Cardiac muscle cell (in vitro differentiated cells and primary cell): Measurements from ENCODE around the gene CCL5. TPM values are rescaled to one million over a fixed set of nuclear protein-coding genes. Genes with fewer than 3 reads are reported as not detected.

Source experiments
- DNase-seq, 2 donors: peaks; one replicate each; pipeline versions ENCODE4 v3.0.0 to v3.0.0-alpha.2; 2010 to 2017; ENCODE audit warnings: low read depth in 1 of 2, low spot score in 1 of 2
- H3K27ac ChIP-seq: fragments of 200-600 bp; sonication (generic); 2 replicates; pipeline ENCODE4 v1.5.1; 2016
- H3K27me3 ChIP-seq: fragments of 200-600 bp; sonication (generic); 2 replicates; pipeline ENCODE4 v1.6.0; 2016; ENCODE audit warnings: control low read depth
- H3K36me3 ChIP-seq: fragments of 200-600 bp; sonication (generic); 2 replicates; pipeline ENCODE4 v1.5.1; 2016; ENCODE audit warnings: control low read depth
- H3K4me1 ChIP-seq: fragments of 200-600 bp; sonication (generic); 2 replicates; pipeline ENCODE4 v1.8.1; 2017; ENCODE audit warnings: low read depth, mild to moderate bottlenecking, mixed run types
- H3K4me3 ChIP-seq: fragments of 200-600 bp; sonication (generic); 2 replicates; pipeline ENCODE4 v1.5.1; 2016; ENCODE audit warnings: mild to moderate bottlenecking
- H3K9me3 ChIP-seq: fragments of 200-600 bp; sonication (generic); 2 replicates; pipeline ENCODE4 v1.5.1; 2017; ENCODE audit warnings: low read depth, mild to moderate bottlenecking, control low read depth
- polyA plus RNA-seq: library from polyadenylated mRNA; unstranded; fragments of >200 nt; fragmentation: Nextera tagmentation; extraction: Ambion mirVana; gene quantifications from 2 replicates; pipeline ENCODE4 v1.2.1, GENCODE V29; 2016
- total RNA-seq: library from RNA; depleted of rRNA; stranded (reverse); fragments of >200 nt; gene quantifications from 2 replicates; pipeline ENCODE4 v1.2.3, GENCODE V29; 2016
- TF ChIP-seq, protein P1 (sequence below): IDR thresholded peaks from 2 replicates; pipeline ENCODE4 v1.5.1; 2012; ENCODE audit warnings: low read depth, mild to moderate bottlenecking, low read length

CCL5 gene
- total and polyA plus RNA-seq, 2 experiments from 2014 or later, result 0.10 TPM; not detected in 1

GRCh38 chr17:35868737-35869136 lies 11.4 kb downstream of the CCL5 start, which contains the start of gene HEATR9:
Gene HEATR9 (minus strand): TSS chr17:35868891. CDS start chr17:35868742, 149 bp downstream.
- Histone ChIP-seq H3K4me1 (peaks cover 6% of the 10 kb centered on the region), H3K9me3 (no peaks in the 10 kb centered on the region), H3K36me3 (no peaks in the 10 kb centered on the region), H3K27ac (no peak within 1 kb of the TSS), H3K4me3 (no peak within 1 kb of the TSS), H3K27me3 (no peaks in the 10 kb centered on the region)
- TF ChIP-seq, protein P1, sequence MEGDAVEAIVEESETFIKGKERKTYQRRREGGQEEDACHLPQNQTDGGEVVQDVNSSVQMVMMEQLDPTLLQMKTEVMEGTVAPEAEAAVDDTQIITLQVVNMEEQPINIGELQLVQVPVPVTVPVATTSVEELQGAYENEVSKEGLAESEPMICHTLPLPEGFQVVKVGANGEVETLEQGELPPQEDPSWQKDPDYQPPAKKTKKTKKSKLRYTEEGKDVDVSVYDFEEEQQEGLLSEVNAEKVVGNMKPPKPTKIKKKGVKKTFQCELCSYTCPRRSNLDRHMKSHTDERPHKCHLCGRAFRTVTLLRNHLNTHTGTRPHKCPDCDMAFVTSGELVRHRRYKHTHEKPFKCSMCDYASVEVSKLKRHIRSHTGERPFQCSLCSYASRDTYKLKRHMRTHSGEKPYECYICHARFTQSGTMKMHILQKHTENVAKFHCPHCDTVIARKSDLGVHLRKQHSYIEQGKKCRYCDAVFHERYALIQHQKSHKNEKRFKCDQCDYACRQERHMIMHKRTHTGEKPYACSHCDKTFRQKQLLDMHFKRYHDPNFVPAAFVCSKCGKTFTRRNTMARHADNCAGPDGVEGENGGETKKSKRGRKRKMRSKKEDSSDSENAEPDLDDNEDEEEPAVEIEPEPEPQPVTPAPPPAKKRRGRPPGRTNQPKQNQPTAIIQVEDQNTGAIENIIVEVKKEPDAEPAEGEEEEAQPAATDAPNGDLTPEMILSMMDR, result no peak
- DNase-seq, result no peak

- Histone ChIP-seq H3K4me1 (no peaks in the 10 kb centered on the region), H3K36me3 (no peaks in the 10 kb centered on the region), H3K27me3 (no peaks in the 10 kb centered on the region), H3K9me3 (no peaks in the 10 kb centered on the region), H3K27ac (no peak overlapping the region), H3K4me3 (no peak overlapping the region)
- TF ChIP-seq, protein P1, result no peak
- DNase-seq, result no peak
Observed at GRCh38 chr17:35867574-35867973, 12.6 kb downstream of the CCL5 start.

- H3K27ac ChIP-seq, result no peak overlapping the region
- H3K27me3 ChIP-seq, result no peaks in the 10 kb centered on the region
- H3K9me3 ChIP-seq, result no peaks in the 10 kb centered on the region
- no peaks in the 10 kb centered on the region for H3K4me1 ChIP-seq
- TF ChIP-seq, protein P1, result no peak
- no peak overlapping the region for H3K4me3 ChIP-seq
- H3K36me3 ChIP-seq, result no peaks in the 10 kb centered on the region
- peak in 1 of 2 donors; percentile 55 for DNase-seq
Observed at GRCh38 chr17:35866341-35866950, 13.7 kb downstream of the CCL5 start.

DNA sequence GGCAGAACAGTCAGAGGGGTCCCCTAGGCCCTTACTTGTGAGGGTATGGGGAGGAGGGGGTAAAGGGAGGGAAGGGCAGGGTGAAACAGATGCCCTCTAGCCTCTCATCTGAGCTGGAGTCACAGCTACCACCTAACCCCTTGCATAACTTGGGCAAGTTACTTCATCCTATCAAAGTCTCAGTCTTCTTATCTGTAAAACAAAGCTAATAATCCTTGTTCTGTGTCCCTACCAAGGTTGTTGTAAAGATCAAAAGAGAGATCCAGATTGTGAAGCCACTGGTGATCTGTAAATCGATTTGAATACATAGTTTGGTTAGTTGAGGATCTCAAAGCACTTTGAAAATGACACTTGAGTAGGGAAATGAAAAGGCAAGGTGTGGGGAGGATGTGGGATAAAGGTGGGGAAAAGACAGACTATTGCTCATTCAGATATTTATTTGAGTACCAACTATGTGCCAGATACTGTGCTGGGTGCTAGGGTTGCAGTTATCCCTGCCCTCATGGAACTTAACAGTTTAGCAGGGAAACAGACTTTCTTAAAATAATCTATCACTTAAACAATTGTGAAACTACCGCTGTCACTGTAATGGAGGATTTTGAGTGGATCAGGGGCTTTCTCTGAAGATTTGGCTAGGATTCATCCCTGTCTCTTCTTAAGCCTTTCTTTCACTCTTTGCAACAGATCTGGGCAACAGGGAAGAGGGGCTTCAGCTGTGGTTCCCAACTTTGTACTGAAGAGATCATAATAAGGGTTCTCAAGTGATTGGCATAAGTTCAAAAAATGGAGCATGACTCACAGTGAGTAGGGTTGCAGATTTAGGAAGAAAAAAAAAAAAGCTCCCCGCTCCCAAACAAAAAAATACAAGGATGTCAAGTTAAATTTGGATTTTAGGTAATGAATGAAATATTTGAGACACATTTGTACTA lies 14.5 kb downstream of the CCL5 start:
- no peaks in the 10 kb centered on the region for H3K4me1 ChIP-seq
- H3K36me3 ChIP-seq, result no peaks in the 10 kb centered on the region
- no peaks in the 10 kb centered on the region for H3K27me3 ChIP-seq
- TF ChIP-seq, protein P1, result no peak
- H3K4me3 ChIP-seq, result no peak overlapping the region
- peak in 1 of 2 donors; percentile 70 for DNase-seq
- no peaks in the 10 kb centered on the region for H3K9me3 ChIP-seq
- no peak overlapping the region for H3K27ac ChIP-seq

DNA sequence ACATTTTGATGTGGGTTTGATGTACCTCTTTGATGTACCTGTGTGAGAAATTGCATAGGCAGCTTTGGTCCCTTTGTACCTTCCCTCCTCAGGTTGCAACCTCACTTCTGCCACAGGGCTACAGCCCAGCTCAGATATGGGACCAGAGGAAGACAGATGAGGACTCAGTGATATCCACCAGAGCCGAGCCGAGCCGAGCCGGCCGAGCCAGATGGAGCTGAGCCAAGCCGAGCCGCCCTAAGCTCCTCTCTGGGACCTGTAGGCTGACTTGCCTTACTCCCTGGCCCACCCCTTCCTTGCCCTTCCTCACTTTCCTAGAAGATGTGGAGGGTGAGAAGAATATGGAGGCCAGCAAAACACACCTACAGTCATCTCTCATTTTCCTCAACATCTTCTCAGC lies 15.3 kb downstream of the CCL5 start:
- H3K4me3 ChIP-seq, result no peak overlapping the region
- H3K4me1 ChIP-seq, result no peaks in the 10 kb centered on the region
- H3K27me3 ChIP-seq, result no peaks in the 10 kb centered on the region
- no peak overlapping the region for H3K27ac ChIP-seq
- no peak for DNase-seq
- no peaks in the 10 kb centered on the region for H3K36me3 ChIP-seq
- no peaks in the 10 kb centered on the region for H3K9me3 ChIP-seq
- TF ChIP-seq, protein P1, result no peak
